GM12865 (cell line): ENCODE measurements around the gene CSTPP1.
"Not testable (repeated sequence)": the region's sequence is repeated elsewhere in the genome, so short reads cannot be mapped to it uniquely, and the experiment has no call there.

Experiments
- DNase-seq: peaks from one replicate; pipeline ENCODE4 v3.0.0; 2010; ENCODE audit warnings: low read depth
- H3K4me3 ChIP-seq: 2 replicates; pipeline ENCODE4 v1.5.1; 2011; ENCODE audit warnings: mild to moderate bottlenecking, low read depth, low read length, control low read depth
- TF ChIP-seq, protein P1 (sequence below): IDR thresholded peaks from 2 replicates; pipeline ENCODE4 v1.5.1; 2011; ENCODE audit warnings: low read length, control low read depth, low read depth, inconsistent platforms; ENCODE audit not compliant: insufficient read depth; ENCODE audit errors: missing control alignments

CSTPP1 gene

DNA sequence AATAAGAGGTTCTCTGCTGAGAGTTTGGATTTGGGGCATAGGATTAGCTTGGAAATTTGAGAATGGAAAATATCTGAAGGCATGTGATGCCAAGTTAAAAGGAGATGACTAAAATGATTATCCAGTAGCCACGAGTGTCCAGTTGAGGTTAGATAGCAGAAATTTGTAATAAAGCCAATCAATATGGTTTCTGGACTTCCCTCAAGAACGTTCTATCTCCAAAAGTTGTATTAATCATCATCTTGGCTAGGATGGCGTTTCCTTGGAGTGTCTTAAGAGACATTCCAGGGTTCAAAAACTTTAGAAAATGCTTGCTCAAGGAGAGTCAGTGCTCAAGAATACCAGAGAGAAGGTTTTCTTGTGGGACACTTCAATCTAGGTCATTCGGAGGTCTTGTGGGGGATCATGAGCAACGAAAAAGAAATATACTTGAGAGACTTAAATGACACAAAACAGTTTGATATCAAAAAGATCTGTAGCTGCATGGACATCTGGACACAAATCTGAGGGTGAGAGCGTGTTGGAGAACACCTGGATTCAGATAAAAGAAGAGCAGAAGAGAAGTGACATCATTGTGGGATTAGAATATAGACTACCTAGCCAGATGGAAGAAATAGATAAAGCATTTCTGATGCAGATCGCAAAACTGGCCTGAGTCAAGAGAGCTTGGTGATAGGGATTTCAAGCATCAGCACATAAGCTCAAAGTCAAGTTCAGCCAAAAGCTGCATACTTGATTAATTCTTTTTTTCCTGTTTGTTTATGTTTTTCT is 142.4 kb downstream of the CSTPP1 start:
- DNase-seq = no peak
- TF ChIP-seq, protein P1, sequence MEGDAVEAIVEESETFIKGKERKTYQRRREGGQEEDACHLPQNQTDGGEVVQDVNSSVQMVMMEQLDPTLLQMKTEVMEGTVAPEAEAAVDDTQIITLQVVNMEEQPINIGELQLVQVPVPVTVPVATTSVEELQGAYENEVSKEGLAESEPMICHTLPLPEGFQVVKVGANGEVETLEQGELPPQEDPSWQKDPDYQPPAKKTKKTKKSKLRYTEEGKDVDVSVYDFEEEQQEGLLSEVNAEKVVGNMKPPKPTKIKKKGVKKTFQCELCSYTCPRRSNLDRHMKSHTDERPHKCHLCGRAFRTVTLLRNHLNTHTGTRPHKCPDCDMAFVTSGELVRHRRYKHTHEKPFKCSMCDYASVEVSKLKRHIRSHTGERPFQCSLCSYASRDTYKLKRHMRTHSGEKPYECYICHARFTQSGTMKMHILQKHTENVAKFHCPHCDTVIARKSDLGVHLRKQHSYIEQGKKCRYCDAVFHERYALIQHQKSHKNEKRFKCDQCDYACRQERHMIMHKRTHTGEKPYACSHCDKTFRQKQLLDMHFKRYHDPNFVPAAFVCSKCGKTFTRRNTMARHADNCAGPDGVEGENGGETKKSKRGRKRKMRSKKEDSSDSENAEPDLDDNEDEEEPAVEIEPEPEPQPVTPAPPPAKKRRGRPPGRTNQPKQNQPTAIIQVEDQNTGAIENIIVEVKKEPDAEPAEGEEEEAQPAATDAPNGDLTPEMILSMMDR = no peak
- H3K4me3 ChIP-seq = no peak overlapping the region

DNA sequence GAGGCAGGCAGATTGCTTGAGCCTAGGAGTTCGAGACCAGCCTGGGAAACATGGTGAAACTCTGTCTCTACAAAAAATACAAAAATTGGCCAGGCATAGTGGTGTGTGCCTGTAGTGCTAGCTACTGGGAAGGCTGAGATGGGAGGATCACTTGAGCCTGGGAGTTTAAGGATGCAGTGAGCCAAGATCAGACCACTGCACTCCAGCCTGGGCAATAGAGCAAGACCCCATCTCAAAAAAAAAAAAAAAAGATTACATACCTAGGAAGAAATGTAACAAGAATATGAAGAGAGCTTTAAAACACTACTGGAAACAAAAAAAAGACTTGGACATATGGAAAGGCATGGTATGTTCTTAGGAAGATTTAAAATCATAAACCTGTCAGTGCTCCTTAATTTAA is 144.2 kb downstream of the CSTPP1 start:
- not testable (repeated sequence) for DNase-seq, H3K4me3 ChIP-seq

DNA sequence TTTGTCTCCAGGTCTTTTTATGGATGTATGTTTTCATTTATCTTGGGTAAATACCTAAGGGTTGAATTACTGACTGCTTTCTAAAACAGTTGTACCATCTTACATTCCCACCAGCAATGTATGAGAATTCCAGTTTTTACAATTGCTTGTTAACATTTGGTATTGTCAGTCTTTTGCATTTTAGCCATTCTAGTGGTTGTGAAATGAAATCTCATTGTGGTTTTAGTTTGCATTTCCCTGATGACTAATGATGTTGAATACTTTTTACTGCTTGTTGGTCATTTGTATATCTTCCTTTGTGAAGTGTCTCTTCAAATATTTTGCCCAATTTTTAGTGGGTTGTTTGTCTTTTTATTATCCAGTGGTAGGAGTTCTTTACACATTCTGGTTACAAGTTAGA is 147.4 kb downstream of the CSTPP1 start:
- H3K4me3 ChIP-seq = no peak overlapping the region
- DNase-seq = no peak
- TF ChIP-seq, protein P1 = no peak

DNA sequence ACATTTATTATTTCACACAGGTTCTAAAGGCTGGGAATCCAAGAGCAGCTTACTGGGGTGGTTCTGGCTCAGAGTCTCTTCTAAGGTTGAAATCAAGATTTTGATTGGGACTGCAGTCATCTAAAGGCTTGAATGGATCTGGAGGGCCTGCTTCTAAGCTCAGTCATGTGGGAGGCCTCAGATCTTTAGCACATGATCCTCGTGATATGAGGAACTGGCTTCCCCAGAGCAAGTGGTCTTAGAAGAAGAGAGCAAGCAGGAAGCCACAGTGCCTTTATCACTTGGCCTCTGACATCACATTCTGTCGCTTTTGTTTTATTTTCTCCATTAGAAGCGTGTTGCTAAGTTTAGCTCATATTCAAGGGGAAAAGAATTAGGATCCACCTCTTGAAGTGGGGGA is 151.2 kb downstream of the CSTPP1 start:
- H3K4me3 ChIP-seq = no peak overlapping the region
- TF ChIP-seq, protein P1 = no peak
- DNase-seq = no peak

DNA sequence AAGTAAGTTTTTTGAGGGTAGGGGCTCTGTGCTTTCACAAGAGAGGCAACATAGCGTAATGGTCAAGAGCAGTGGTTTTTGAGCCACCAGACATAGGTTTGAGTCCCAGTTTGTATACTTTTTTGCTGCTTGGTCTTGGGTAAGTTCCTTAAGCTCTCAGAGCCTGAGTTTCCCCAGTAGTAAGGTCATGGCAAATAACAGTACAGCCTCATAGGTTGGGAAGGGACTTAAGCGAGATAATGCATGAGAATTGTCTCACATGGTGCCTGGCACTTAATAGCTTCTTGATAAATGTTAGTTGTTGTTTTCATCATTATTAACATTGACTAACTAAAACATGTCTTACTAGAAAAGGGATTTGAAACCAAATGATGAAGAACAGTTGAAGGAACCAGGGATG is 157.0 kb downstream of the CSTPP1 start:
- TF ChIP-seq, protein P1 = no peak
- H3K4me3 ChIP-seq = no peak overlapping the region

DNA sequence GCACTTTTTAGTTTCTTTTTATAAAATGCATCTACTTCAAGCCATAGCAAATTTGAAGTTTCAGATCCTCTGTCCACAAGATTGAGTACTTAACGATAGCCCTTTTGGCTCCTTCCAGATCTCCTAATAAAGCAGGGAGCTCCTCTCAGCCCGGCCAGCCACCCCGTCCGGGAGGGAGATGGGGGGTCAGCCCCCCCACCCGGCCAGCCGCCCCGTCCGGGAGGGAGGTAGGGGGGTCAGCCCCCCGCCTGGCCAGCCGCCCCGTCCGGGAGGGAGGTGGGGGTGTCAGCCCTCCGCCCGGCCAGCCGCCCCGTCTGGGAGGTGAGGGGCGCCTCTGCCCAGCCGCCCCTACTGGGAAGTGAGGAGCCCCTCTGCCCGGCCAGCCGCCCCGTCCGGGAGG is 160.3 kb downstream of the CSTPP1 start:
- H3K4me3 ChIP-seq, DNase-seq: not testable (repeated sequence)

More for the DNA sequence above, 157.0 kb downstream of the CSTPP1 start:
- no peak for DNase-seq

DNA sequence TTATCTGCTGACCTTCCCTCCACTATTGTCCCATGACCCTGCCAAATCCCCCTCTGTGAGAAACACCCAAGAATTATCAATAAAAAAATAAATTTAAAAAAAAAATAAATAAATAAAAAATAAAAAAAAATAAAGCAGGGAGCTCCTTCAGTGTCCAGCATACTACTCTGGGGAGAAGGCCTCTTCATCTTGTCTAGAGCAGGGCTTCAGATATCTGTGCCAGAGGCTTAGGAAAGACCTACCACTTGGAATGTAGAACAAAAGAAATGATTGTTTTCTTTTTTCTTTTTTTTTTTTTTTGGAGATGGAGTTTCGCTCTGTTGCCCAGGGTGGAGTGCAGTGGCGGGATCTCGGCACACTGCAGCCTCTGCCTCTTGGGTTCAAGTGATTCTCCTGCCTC is 161.7 kb downstream of the CSTPP1 start:
- not testable (repeated sequence) for H3K4me3 ChIP-seq, DNase-seq

DNA sequence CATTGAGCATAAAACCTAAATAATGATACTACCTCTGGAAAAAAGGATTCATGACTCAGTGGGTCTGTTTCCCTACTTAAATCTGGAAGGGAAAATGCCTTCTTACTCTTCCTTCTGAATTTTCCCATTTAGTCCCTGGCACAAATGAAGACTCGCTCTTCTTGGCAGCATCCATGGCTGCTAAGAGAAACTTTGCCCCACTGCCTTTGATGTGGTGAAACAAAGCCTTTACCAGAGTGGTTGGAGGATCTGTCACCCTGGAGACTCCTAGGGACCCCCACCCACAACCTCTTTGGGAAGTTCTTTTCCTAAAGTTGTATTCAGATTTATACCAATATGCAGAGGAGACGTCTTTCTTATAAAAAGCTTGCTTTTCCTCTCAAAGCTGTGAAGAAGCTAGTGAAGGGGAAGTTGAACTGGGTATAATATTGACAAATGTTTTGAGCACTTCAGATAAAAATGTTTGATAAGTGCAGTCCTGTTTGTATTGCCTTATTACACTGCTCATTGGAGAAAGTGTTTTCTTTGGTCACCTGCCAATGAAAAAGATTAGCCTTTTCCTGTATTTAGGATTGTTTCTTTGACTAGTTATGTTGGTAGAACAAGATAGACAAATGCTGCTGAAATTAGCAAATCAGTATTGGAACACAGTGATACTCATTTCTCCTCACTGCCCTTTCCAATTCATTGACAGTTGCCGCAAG is 162.8 kb downstream of the CSTPP1 start:
- TF ChIP-seq, protein P1 = no peak
- DNase-seq = no peak
- H3K4me3 ChIP-seq = no peak overlapping the region
